SIG-M5 treated with dmso at 0.1 percent for 504 hours (cell line): ENCODE results near the gene PLCB2.

Source experiments
- DNase-seq: peaks from one replicate; lab custom pipeline; 2025; ENCODE audit not compliant: unreplicated experiment; lab: John Stamatoyannopoulos, UW

The PLCB2 gene

GRCh38 chr15:40252141-40252437 is 55.6 kb downstream of the PLCB2 start:
- no peak for DNase-seq

GRCh38 chr15:40251486-40252140 is 56.1 kb downstream of the PLCB2 start:
- DNase-seq, result no peak

GRCh38 chr15:40250771-40251483 is 56.8 kb downstream of the PLCB2 start:
- no peak for DNase-seq

GRCh38 chr15:40250304-40250656 is 57.5 kb downstream of the PLCB2 start:
- DNase-seq, result no peak

DNA sequence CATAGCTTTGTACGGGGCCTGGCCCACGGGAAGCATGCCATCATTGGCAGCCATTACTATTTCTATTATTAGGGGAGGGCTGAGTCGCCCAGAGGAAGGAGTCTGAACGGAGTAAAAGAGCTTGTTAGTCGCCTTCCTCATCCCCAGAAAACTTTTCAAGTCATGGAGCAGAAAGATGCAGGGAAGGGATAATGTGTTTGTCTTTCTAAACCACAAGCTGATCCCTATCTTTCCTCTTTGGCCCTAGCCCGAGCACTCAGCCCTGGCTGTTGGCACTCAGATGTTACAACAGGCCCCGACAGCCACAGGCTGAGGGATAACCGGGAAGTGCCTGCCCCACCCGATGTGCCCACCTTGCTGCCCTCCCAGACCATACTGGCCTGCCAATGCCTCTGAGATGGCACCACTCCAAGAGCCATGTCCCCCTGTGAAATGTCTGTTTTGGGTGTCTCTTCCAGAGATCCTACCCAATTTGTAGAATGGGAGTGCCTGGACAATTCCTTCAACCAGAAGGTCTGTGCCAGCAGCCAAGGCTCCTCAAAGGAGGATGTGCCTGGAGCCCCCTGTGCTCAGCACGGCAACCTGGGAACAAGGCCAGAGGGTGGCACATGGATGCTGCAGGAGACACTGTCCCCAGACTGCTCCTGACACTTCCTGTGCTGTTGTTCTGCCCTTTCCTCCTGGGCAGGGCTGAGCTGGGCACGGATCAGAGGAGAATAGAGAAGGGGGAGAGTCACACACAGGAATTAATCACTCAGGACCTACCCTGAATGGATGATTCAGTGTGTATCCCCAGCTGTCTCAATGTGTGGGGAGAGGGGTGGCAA is 58.0 kb downstream of the PLCB2 start:
- no peak for DNase-seq

GRCh38 chr15:40248006-40248783 is 59.5 kb downstream of the PLCB2 start:
- no peak for DNase-seq

GRCh38 chr15:40247406-40247971 is 60.2 kb downstream of the PLCB2 start:
- no peak for DNase-seq

- DNase-seq, result no peak
Observed at GRCh38 chr15:40246496-40247280, 61.0 kb downstream of the PLCB2 start.

- DNase-seq, result no peak
Observed at GRCh38 chr15:40245666-40246450, 61.9 kb downstream of the PLCB2 start.

GRCh38 chr15:40244961-40245523 is 62.7 kb downstream of the PLCB2 start:
- peak; percentile 46 for DNase-seq

- peak; percentile 33 for DNase-seq
Observed at GRCh38 chr15:40243126-40243810, 64.5 kb downstream of the PLCB2 start.

DNA sequence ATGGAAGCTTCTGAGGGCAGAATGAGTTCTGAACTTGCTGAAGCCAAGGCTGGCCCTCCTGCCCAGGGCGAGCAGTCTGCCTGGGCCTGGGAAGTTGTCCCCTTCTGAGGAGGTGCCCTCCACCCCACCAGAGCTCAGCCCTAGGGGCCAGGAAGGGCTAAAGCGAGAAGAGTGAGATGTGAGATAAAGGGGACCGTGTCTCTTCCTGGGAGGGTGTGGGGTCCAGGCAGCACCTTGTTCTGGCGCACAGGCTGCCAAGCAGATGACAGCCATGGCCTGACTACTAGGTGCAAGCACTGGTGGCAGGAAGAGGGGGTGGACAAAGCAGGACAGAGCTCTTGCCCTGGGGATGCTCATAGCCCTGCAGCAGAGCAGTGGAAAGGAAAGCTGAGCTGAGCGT is 65.1 kb downstream of the PLCB2 start:
- DNase-seq, result no peak

- no peak for DNase-seq
Observed at GRCh38 chr15:40242213-40242599, 65.5 kb downstream of the PLCB2 start.

- DNase-seq, result no peak
Observed at GRCh38 chr15:40241269-40242212, 66.2 kb downstream of the PLCB2 start.

GRCh38 chr15:40240619-40241221 is 67.0 kb downstream of the PLCB2 start:
- no peak for DNase-seq

GRCh38 chr15:40239693-40240618 is 67.8 kb downstream of the PLCB2 start:
- no peak for DNase-seq
